B cell (primary cell): ENCODE measurements around the gene SKIDA1. TPM values are rescaled to one million over a fixed set of nuclear protein-coding genes. Genes with fewer than 3 reads are reported as not detected.
A peak's percentile ranks its signal among the peaks of the same experiment; 100 is the strongest.

Experiments used
- ATAC-seq: fragments of 200-7000 bp; cut with Tn5 transposase; one replicate; pipeline ENCODE4 v1.10.0; 2021; ENCODE audit warnings: low read depth, mild to moderate bottlenecking, moderate number of reproducible peaks, moderate library complexity
- CTCF ChIA-PET: fragments of 350-600 bp; sonication (Branson Sonifier 250); formaldehyde crosslinking; loops from one replicate; lab custom pipeline; 2021; ENCODE audit warnings: antibody characterized with exemption, inconsistent platforms; lab: Charles Lee
- POLR2A ChIA-PET: fragments of 350-600 bp; sonication (Branson Sonifier 250); formaldehyde crosslinking; loops from one replicate; lab custom pipeline; 2021; ENCODE audit warnings: antibody characterized with exemption; lab: Charles Lee
- DNase-seq: peaks from one replicate; pipeline ENCODE4 v3.0.0; 2013
- H2AFZ ChIP-seq: 2 replicates; pipeline ENCODE4 v1.6.1; 2012; ENCODE audit warnings: mild to moderate bottlenecking, low read depth, low read length; ENCODE audit not compliant: insufficient read depth, poor library complexity, severe bottlenecking
- H3K27ac ChIP-seq, 2 donors: 1 replicate in 1 of 2; 2 replicates in 1 of 2; pipeline ENCODE4 v1.5.1; 2012 to 2013; ENCODE audit warnings: low read length in 2 of 2, mild to moderate bottlenecking in 2 of 2, moderate library complexity in 1 of 2
- H3K27me3 ChIP-seq, 4 experiments: fragments of 200-600 bp in 1 of 4; sonication (generic) in 1 of 4; replicated peaks in 1 of 4; 1 replicate in 2 of 4; 2 replicates in 2 of 4; pipeline versions ENCODE4 v1.6.1 to v1.7.0; 2013 to 2016; ENCODE audit warnings: low read length in 3 of 4, mild to moderate bottlenecking in 2 of 4, mixed read lengths in 1 of 4, moderate library complexity in 1 of 4; ENCODE audit not compliant: insufficient read depth in 4 of 4, control insufficient read depth in 3 of 4; ENCODE audit errors: control extremely low read depth in 1 of 4
- H3K36me3 ChIP-seq, 2 experiments: replicated peaks in 1 of 2; 1 replicate in 1 of 2; 2 replicates in 1 of 2; pipeline versions ENCODE4 v1.6.1 to v1.7.1; 2013; ENCODE audit warnings: low read length in 1 of 2; ENCODE audit not compliant: insufficient read depth in 2 of 2, control insufficient read depth in 1 of 2; ENCODE audit errors: control extremely low read depth in 1 of 2, extremely low read depth in 1 of 2
- H3K4me1 ChIP-seq, 2 donors: fragments of 200-600 bp in 1 of 2; sonication (generic) in 1 of 2; 1 replicate in 1 of 2; 2 replicates in 1 of 2; pipeline versions ENCODE4 v1.5.1 to v1.6.1; 2013 to 2017; ENCODE audit warnings: low read length in 2 of 2; ENCODE audit not compliant: control insufficient read depth in 2 of 2, insufficient read depth in 2 of 2
- H3K4me2 ChIP-seq: replicated peaks from 2 replicates; pipeline ENCODE3; 2012; ENCODE audit warnings: mild to moderate bottlenecking, low read depth, low read length; ENCODE audit not compliant: poor library complexity, severe bottlenecking
- H3K4me3 ChIP-seq, 5 experiments: fragments of 200-600 bp in 1 of 5; sonication (generic) in 1 of 5; 1 replicate in 3 of 5; 2 replicates in 2 of 5; pipeline versions ENCODE4 v1.5.1 to v1.7.0; 2011 to 2016; ENCODE audit warnings: low read length in 4 of 5, mild to moderate bottlenecking in 4 of 5, low read depth in 2 of 5, control low read depth in 1 of 5, moderate library complexity in 1 of 5; ENCODE audit not compliant: insufficient read depth in 1 of 5; ENCODE audit errors: control extremely low read depth in 1 of 5, extremely low read depth in 1 of 5
- H3K79me2 ChIP-seq: fragments of 200-600 bp; sonication (generic); one replicate; pipeline ENCODE4 v1.6.0; 2016; ENCODE audit warnings: low read length; ENCODE audit not compliant: control insufficient read depth, insufficient read depth
- H3K9ac ChIP-seq: fragments of 200-600 bp; sonication (generic); 2 replicates; pipeline ENCODE4 v1.6.1; 2017; ENCODE audit warnings: mild to moderate bottlenecking, low read length, moderate library complexity
- H3K9me3 ChIP-seq, 3 donors: one replicate each; pipeline versions ENCODE4 v1.6.1 to v1.7.1; 2013; ENCODE audit warnings: low read length in 2 of 3; ENCODE audit not compliant: control insufficient read depth in 2 of 3, insufficient read depth in 1 of 3; ENCODE audit errors: control extremely low read depth in 1 of 3
- H4K20me1 ChIP-seq: 2 replicates; pipeline ENCODE4 v1.6.0; 2012; ENCODE audit warnings: mild to moderate bottlenecking, low read length; ENCODE audit not compliant: insufficient read depth, control insufficient read depth, poor library complexity, severe bottlenecking
- H3K27ac Mint-ChIP-seq: one replicate; pipeline ENCODE4 v1.8.0; 2021; ENCODE audit warnings: mixed read lengths
- H3K27me3 Mint-ChIP-seq: one replicate; pipeline ENCODE4 v1.8.0; 2021; ENCODE audit warnings: mixed read lengths
- H3K4me1 Mint-ChIP-seq: one replicate; pipeline ENCODE4 v1.8.0; 2021; ENCODE audit warnings: mixed read lengths
- H3K4me3 Mint-ChIP-seq: one replicate; pipeline ENCODE4 v1.8.0; 2021; ENCODE audit warnings: mixed read lengths
- H3K9me3 Mint-ChIP-seq: one replicate; pipeline ENCODE4 v1.8.0; 2022; ENCODE audit warnings: mixed read lengths; ENCODE audit not compliant: insufficient read depth
- EZH2 ChIP-seq: IDR thresholded peaks from 2 replicates; pipeline ENCODE4 v1.6.1; 2012; ENCODE audit warnings: borderline replicate concordance, low read depth, mild to moderate bottlenecking, moderate library complexity, low read length; ENCODE audit not compliant: insufficient read depth, poor library complexity, severe bottlenecking
- WGBS: methylation state at CpG from one replicate; pipeline ENCODE4 v1.1.5; 2013; ENCODE audit warnings: missing lambda C conversion rate; ENCODE audit not compliant: insufficient coverage; 5-methylcytosine and 5-hydroxymethylcytosine counted together
- intact Hi-C: fragments of 100-400 bp; cut with micrococcal nuclease; formaldehyde crosslinking; loops from one replicate; pipeline ENCODE4 v1.10.0; 2022
- polyA plus RNA-seq: library from polyadenylated mRNA; depleted of rRNA; stranded (reverse); fragments of >200 nt; gene quantifications from 2 replicates; pipeline ENCODE4 v1.2.3, GENCODE V29; 2012
- total RNA-seq, 2 donors: library from RNA; stranded (reverse); fragments of 120-200 nt in 1 of 2; gene quantifications; 1 replicate in 1 of 2; 2 replicates in 1 of 2; pipeline versions ENCODE4 v1.2.3 to v1.2.4, GENCODE V29; 2013 to 2022
- TF ChIP-seq, protein P1 (sequence below): fragments of 200-600 bp; IDR thresholded peaks from one replicate; pipeline ENCODE4 v1.8.0; 2022; ENCODE audit warnings: antibody characterized with exemption, mild to moderate bottlenecking

The SKIDA1 gene
- total and polyA plus RNA-seq, 2 donors (not counting 1 experiment from before 2014, with no cell fraction given), result 0.06 to 0.10 TPM

DNA sequence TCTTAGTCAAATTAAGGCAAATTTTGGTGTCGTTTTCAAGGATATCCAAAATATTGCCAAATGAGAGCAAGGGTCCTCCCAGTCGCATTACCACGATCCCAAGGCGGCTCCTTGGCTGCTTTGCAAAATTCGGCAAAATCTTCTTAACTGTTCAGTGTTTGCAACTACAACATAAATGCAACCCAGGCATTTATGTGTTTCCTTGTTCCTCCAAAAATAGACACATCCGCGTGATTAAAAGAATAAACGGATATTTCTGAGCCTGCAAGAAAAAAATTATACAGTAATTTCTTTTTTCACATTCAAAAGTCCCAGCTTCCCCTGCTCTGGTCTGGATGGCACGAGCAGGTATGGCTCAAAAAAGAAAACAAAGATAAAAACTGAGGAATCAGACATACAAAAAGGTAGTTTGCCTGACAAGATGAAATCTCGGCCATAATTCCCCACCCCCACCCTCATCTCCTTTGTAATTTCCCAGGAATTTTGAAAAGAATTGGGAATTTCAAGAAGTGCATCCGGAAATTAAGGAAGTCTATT, 6.0 kb downstream of the SKIDA1 start:
- DNase-seq (no peak), ATAC-seq (no peak)
- POLR2A ChIA-PET, result interaction anchor here (1.0 to 1.2 kb wide), 2 partner anchors 11 to 23 kb away, joined by 3 to 6 read pairs; no protein-coding TSS in a partner anchor
- Histone ChIP-seq H3K27me3 (peaks cover 0 to 79% (median 76%) of the 10 kb centered on the region in 4 experiments), H3K9me3 (peaks cover 0 to 7% (median 0%) of the 10 kb centered on the region in 3 donors), H3K4me1 (peaks cover 38 to 50% of the 10 kb centered on the region in 2 donors), H3K27ac (no peak overlapping the region), H3K4me3 (peak overlapping the region in 1 of 5 experiments; percentile 38), H2AFZ (no peak overlapping the region), H3K79me2 (no peaks in the 10 kb centered on the region), H3K4me2 (peak overlapping the region; percentile 40), H3K36me3 (no peaks in the 10 kb centered on the region), H3K9ac (peak overlapping the region; percentile 7), H4K20me1 (peaks cover 12% of the 10 kb centered on the region)
- peaks cover 80% of the 10 kb centered on the region for H3K27me3 Mint-ChIP-seq
- H3K27ac Mint-ChIP-seq, result peak overlapping the region; percentile 56
- H3K9me3 Mint-ChIP-seq, result no peaks in the 10 kb centered on the region
- intact Hi-C loops, result no loop called here
- peaks cover 36% of the 10 kb centered on the region for H3K4me1 Mint-ChIP-seq
- CTCF ChIA-PET, result interaction anchor here (1.4 kb wide), 1 partner anchor 19 kb away, joined by 3 read pairs; no protein-coding TSS in a partner anchor
- 6% methylated on average over 5 of the region's 11 CpGs for WGBS
- no peak for TF ChIP-seq EZH2
- TF ChIP-seq, protein P1, sequence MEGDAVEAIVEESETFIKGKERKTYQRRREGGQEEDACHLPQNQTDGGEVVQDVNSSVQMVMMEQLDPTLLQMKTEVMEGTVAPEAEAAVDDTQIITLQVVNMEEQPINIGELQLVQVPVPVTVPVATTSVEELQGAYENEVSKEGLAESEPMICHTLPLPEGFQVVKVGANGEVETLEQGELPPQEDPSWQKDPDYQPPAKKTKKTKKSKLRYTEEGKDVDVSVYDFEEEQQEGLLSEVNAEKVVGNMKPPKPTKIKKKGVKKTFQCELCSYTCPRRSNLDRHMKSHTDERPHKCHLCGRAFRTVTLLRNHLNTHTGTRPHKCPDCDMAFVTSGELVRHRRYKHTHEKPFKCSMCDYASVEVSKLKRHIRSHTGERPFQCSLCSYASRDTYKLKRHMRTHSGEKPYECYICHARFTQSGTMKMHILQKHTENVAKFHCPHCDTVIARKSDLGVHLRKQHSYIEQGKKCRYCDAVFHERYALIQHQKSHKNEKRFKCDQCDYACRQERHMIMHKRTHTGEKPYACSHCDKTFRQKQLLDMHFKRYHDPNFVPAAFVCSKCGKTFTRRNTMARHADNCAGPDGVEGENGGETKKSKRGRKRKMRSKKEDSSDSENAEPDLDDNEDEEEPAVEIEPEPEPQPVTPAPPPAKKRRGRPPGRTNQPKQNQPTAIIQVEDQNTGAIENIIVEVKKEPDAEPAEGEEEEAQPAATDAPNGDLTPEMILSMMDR, result no peak
- peak overlapping the region; percentile 83 for H3K4me3 Mint-ChIP-seq
